ENCODE measurements around the gene RPS5.
A peak's percentile ranks its signal among the peaks of the same experiment; 100 is the strongest.

RPS5 gene

GRCh38 chr19:58398545-58398944, 11.5 kb downstream of the RPS5 start:
- no peak for TF ChIP-seq CTCF (IDR thresholded peaks at IDR 0.05)
- TF ChIP-seq ZFX (IDR thresholded peaks at IDR 0.05; ENCODE audit: borderline replicate concordance), result no peak
- H3K27ac ChIP-seq, result peak overlapping the region; percentile 96

- peak overlapping the region; percentile 96 for H3K27ac ChIP-seq
- TF ChIP-seq CTCF (IDR thresholded peaks at IDR 0.05), result no peak
- no peak for TF ChIP-seq ZFX (IDR thresholded peaks at IDR 0.05; ENCODE audit: borderline replicate concordance)
These were observed 12.8 kb downstream of the RPS5 start for GRCh38 chr19:58399903-58400302.

- peak overlapping the region; percentile 96 for H3K27ac ChIP-seq
- TF ChIP-seq ZFX (IDR thresholded peaks at IDR 0.05; ENCODE audit: borderline replicate concordance) (no peak), CTCF (IDR thresholded peaks at IDR 0.05) (no peak)
These were observed 13.3 kb downstream of the RPS5 start for GRCh38 chr19:58400316-58400915.

- TF ChIP-seq ZFX (IDR thresholded peaks at IDR 0.05; ENCODE audit: borderline replicate concordance) (no peak), CTCF (IDR thresholded peaks at IDR 0.05) (peak; percentile 20)
- peak overlapping the region; percentile 96 for H3K27ac ChIP-seq
These were observed 14.1 kb downstream of the RPS5 start for GRCh38 chr19:58400916-58401839.

- peak overlapping the region; percentile 96 for H3K27ac ChIP-seq
- TF ChIP-seq ZFX (IDR thresholded peaks at IDR 0.05; ENCODE audit: borderline replicate concordance) (no peak), CTCF (IDR thresholded peaks at IDR 0.05) (no peak)
These were observed 14.9 kb downstream of the RPS5 start for GRCh38 chr19:58401840-58402421.

GRCh38 chr19:58403920-58404478, 16.9 kb downstream of the RPS5 start:
- H3K27ac ChIP-seq, result peak overlapping the region; percentile 96

- H3K27ac ChIP-seq, result peak overlapping the region; percentile 85
- TF ChIP-seq CTCF (IDR thresholded peaks at IDR 0.05) (peak; percentile 52), ZFX (IDR thresholded peaks at IDR 0.05; ENCODE audit: borderline replicate concordance) (no peak)
These were observed 20.0 kb downstream of the RPS5 start for GRCh38 chr19:58406818-58407657.
